Transverse colon (tissue), 4 donors: ENCODE data around the gene IP6K3. TPM values are rescaled to one million over a fixed set of nuclear protein-coding genes. Genes with fewer than 3 reads are reported as not detected.

Source experiments
- DNase-seq: peaks from one replicate; pipeline ENCODE4 v3.0.0-alpha.2; 2019
- H3K27ac ChIP-seq, 4 donors: fragments of 200-600 bp; sonication (generic); 2 replicates each; pipeline ENCODE4 v1.5.1; 2016 to 2018; ENCODE audit warnings: inconsistent platforms in 4 of 4
- H3K27me3 ChIP-seq: fragments of 200-600 bp; sonication (generic); 2 replicates; pipeline ENCODE4 v1.5.1; 2017; ENCODE audit warnings: inconsistent platforms
- H3K36me3 ChIP-seq, 4 donors: fragments of 200-600 bp; sonication (generic); 2 replicates each; pipeline ENCODE4 v1.5.1; 2017 to 2019; ENCODE audit warnings: inconsistent platforms in 4 of 4
- H3K4me1 ChIP-seq, 4 donors: fragments of 200-600 bp; sonication (generic); 2 replicates each; pipeline ENCODE4 v1.5.1; 2017 to 2020; ENCODE audit warnings: inconsistent platforms in 4 of 4
- H3K4me3 ChIP-seq, 4 donors: fragments of 200-600 bp; sonication (generic); 1 replicate in 1 of 4; 2 replicates in 3 of 4; pipeline versions ENCODE4 v1.5.1 to v1.6.1; 2017 to 2019; ENCODE audit warnings: inconsistent platforms in 4 of 4
- H3K9me3 ChIP-seq, 2 donors: fragments of 200-600 bp; sonication (generic); 2 replicates each; pipeline ENCODE4 v1.5.1; 2017 to 2019; ENCODE audit warnings: inconsistent platforms in 2 of 2
- CTCF ChIP-seq, 5 experiments: fragments of 200-600 bp in 3 of 5; fragments of 450-650 bp in 2 of 5; sonication (generic) in 3 of 5; IDR thresholded peaks; 1 replicate in 2 of 5; 2 replicates in 3 of 5; pipeline ENCODE4 v1.5.1; 2016 to 2017; ENCODE audit warnings: antibody characterized with exemption in 5 of 5, inconsistent platforms in 3 of 5, mild to moderate bottlenecking in 2 of 5, moderate library complexity in 1 of 5
- EP300 ChIP-seq: sonication (generic); formaldehyde crosslinking; IDR thresholded peaks from one replicate; pipeline ENCODE4 v1.6.1; 2017; ENCODE audit warnings: antibody characterized with exemption, low read depth
- POLR2A ChIP-seq: fragments of 450-650 bp; IDR thresholded peaks from one replicate; pipeline ENCODE4 v1.6.1; 2016; ENCODE audit warnings: antibody characterized with exemption, mild to moderate bottlenecking, moderate library complexity
- POLR2AphosphoS5 ChIP-seq, 3 donors: sonication (generic); formaldehyde crosslinking; IDR thresholded peaks; one replicate each; pipeline ENCODE4 v1.6.1; 2016; ENCODE audit warnings: antibody characterized with exemption in 3 of 3
- WGBS, 2 donors: methylation state at CpG; one replicate each; pipeline ENCODE4 v1.1.5; 2018; ENCODE audit warnings: low coverage in 1 of 2; 5-methylcytosine and 5-hydroxymethylcytosine counted together
- in situ Hi-C, 4 donors: fragments of 200-750 bp; cut with MboI; loops; one replicate each; pipeline versions ENCODE4 v1.15.0 to v1.15.1; 2017; ENCODE audit warnings: low sequenced_read_pairs in 3 of 4, low pct_ligation_motif_present in 1 of 4, low pct_unique_long_range_greater_than_20kb in 1 of 4
- intact Hi-C: fragments of 100-400 bp; cut with DNase I; formaldehyde crosslinking; loops from one replicate; pipeline ENCODE4 v1.15.1; 2023; ENCODE audit warnings: low total_unique reads
- total RNA-seq, 4 donors: library from RNA; depleted of rRNA; stranded (reverse); fragments of >200 nt; gene quantifications; one replicate each; pipeline ENCODE4 v1.1.0, GENCODE V29; 2016

Gene IP6K3
- total RNA-seq, 4 donors from 2014 or later, result 1.00 to 2.9 (median 1.9) TPM; not detected in 1

GRCh38 chr6:33707771-33708170 is 38.9 kb downstream of the IP6K3 start:
- TF ChIP-seq POLR2AphosphoS5 (IDR thresholded peaks at IDR 0.05) (no peak), CTCF (IDR thresholded peaks at IDR 0.05) (no peak), EP300 (no peak), POLR2A (no peak)
- Histone ChIP-seq H3K36me3 (no peaks in the 10 kb centered on the region), H3K4me3 (no peak overlapping the region), H3K4me1 (peaks cover 7 to 15% (median 10%) of the 10 kb centered on the region in 4 donors), H3K9me3 (no peaks in the 10 kb centered on the region), H3K27ac (no peak overlapping the region), H3K27me3 (no peaks in the 10 kb centered on the region)
- in situ Hi-C loops, result loop anchor here in 1 of 4 donors (10.0 kb wide), 1 partner anchor 123 kb away; the partner anchor contains the start of gene BAK1
- no peak for DNase-seq
- intact Hi-C loops, result no loop called here
- 90 to 100% methylated on average over 3 to 5 of the region's 5 CpGs for WGBS, 2 donors

GRCh38 chr6:33705955-33706725 is 40.6 kb downstream of the IP6K3 start:
- in situ Hi-C loops (loop anchor here in 1 of 4 donors (10.0 kb wide), 1 partner anchor 121 kb away; the partner anchor contains the start of gene BAK1), intact Hi-C loops (no loop called here)
- peaks cover 7 to 9% (median 8%) of the 10 kb centered on the region in 4 donors for H3K4me1 ChIP-seq
- no peaks in the 10 kb centered on the region for H3K27me3 ChIP-seq
- no peak overlapping the region for H3K4me3 ChIP-seq
- no peak for DNase-seq
- WGBS, 2 donors, result 77 to 96% methylated on average over 5 to 16 of the region's 16 CpGs
- H3K9me3 ChIP-seq, result no peaks in the 10 kb centered on the region
- H3K27ac ChIP-seq, result no peak overlapping the region
- no peak for TF ChIP-seq POLR2AphosphoS5 (IDR thresholded peaks at IDR 0.05)
- no peak for TF ChIP-seq EP300
- no peak for TF ChIP-seq CTCF (IDR thresholded peaks at IDR 0.05)
- no peak for TF ChIP-seq POLR2A
- H3K36me3 ChIP-seq, result no peaks in the 10 kb centered on the region

GRCh38 chr6:33705268-33705885 is 41.3 kb downstream of the IP6K3 start:
- intact Hi-C loops, result no loop called here
- in situ Hi-C loops, result loop anchor here in 1 of 4 donors (10.0 kb wide), 1 partner anchor 121 kb away; the partner anchor contains the start of gene BAK1
- 91 to 100% methylated on average over 1 to 9 of the region's 9 CpGs for WGBS, 2 donors

More at GRCh38 chr6:33705268-33705885, 41.3 kb downstream of the IP6K3 start:
- no peak for DNase-seq
- Histone ChIP-seq H3K4me1 (peaks cover 0 to 2% (median 2%) of the 10 kb centered on the region in 4 donors), H3K9me3 (no peaks in the 10 kb centered on the region), H3K36me3 (no peaks in the 10 kb centered on the region), H3K27me3 (no peaks in the 10 kb centered on the region), H3K4me3 (no peak overlapping the region), H3K27ac (no peak overlapping the region)
- no peak for TF ChIP-seq CTCF (IDR thresholded peaks at IDR 0.05)
- TF ChIP-seq EP300, result no peak
- TF ChIP-seq POLR2AphosphoS5 (IDR thresholded peaks at IDR 0.05), result no peak
- no peak for TF ChIP-seq POLR2A
